HepG2 (cell line): Measurements from ENCODE around the gene HP1BP3. TPM values are rescaled to one million over a fixed set of nuclear protein-coding genes. Genes with fewer than 3 reads are reported as not detected.

Source experiments
- ATAC-seq: fragments of 200-7000 bp; cut with Tn5 transposase; 3 replicates; pipeline ENCODE4 v1.9.1; 2020; ENCODE audit warnings: mild to moderate bottlenecking, moderate library complexity
- BruUV-seq: library from RNA; stranded (reverse); fragments of 400-500 nt; replicated peaks from 2 replicates; lab custom pipeline; 2021; lab: Mats Ljungman, UMichigan
- CTCF ChIA-PET: fragments of 300-600 bp; formaldehyde crosslinking; extraction: SDS; loops from one replicate; lab custom pipeline; 2021; ENCODE audit warnings: low total read pairs, inconsistent platforms, low intra/inter-chr PET ratio; lab: Yijun Ruan, JAX
- POLR2A ChIA-PET: fragments of 350-600 bp; sonication (Branson Sonifier 250); formaldehyde crosslinking; loops from one replicate; lab custom pipeline; 2020; ENCODE audit warnings: antibody characterized with exemption, inconsistent platforms; lab: Yijun Ruan, JAX
- DNase-seq: peaks from one replicate; pipeline ENCODE4 v3.0.0-alpha.2; 2015; ENCODE audit warnings: low spot score
- FAIRE-seq: peaks from 3 replicates; lab custom pipeline; 2011; peaks lifted over from hg19 to GRCh38; lab: Jason Lieb, UNC
- H2AFZ ChIP-seq: one replicate; pipeline ENCODE4 v1.6.1; 2011; ENCODE audit warnings: low read length, inconsistent platforms
- H3K27ac ChIP-seq: fragments of 300-600 bp; 3 replicates; pipeline ENCODE4 v1.8.0; 2011; ENCODE audit warnings: mixed run types, mild to moderate bottlenecking, mixed read lengths, low read length, inconsistent platforms; ENCODE audit not compliant: insufficient read depth; ENCODE audit errors: extremely low read length
- H3K27me3 ChIP-seq, 2 experiments: fragments of 200-600 bp in 1 of 2; 2 replicates in 1 of 2; 3 replicates in 1 of 2; pipeline versions ENCODE4 v1.6.0 to v1.8.0; 2011; ENCODE audit warnings: low read length in 2 of 2, mild to moderate bottlenecking in 2 of 2, moderate library complexity in 2 of 2, inconsistent platforms in 1 of 2; ENCODE audit not compliant: insufficient read depth in 2 of 2, control insufficient read depth in 1 of 2
- H3K36me3 ChIP-seq, 2 experiments: fragments of 200-600 bp in 1 of 2; replicated peaks in 1 of 2; 2 replicates in 1 of 2; 3 replicates in 1 of 2; pipeline versions ENCODE4 v1.5.1 to v1.8.0; 2011; ENCODE audit warnings: low read length in 2 of 2, inconsistent platforms in 1 of 2; ENCODE audit not compliant: insufficient read depth in 2 of 2, control insufficient read depth in 1 of 2
- H3K4me1 ChIP-seq: 2 replicates; pipeline ENCODE4 v1.5.1; 2012; ENCODE audit warnings: low read length, inconsistent platforms; ENCODE audit not compliant: insufficient read depth
- H3K4me2 ChIP-seq: 2 replicates; pipeline ENCODE4 v1.6.0; 2011; ENCODE audit warnings: low read depth, low read length, inconsistent platforms
- H3K4me3 ChIP-seq, 3 experiments: fragments of 200-600 bp in 1 of 3; sonication (generic), shearing (Covaris generic) in 1 of 3; replicated peaks in 1 of 3; 2 replicates each; pipeline ENCODE4 v1.5.1; 2011 to 2016; ENCODE audit warnings: low read length in 3 of 3, inconsistent platforms in 2 of 3, low read depth in 2 of 3, mild to moderate bottlenecking in 2 of 3, control low read depth in 1 of 3, mixed read lengths in 1 of 3; ENCODE audit not compliant: insufficient read depth in 1 of 3
- H3K79me2 ChIP-seq: one replicate; pipeline ENCODE4 v1.6.1; 2011; ENCODE audit warnings: low read length, inconsistent platforms; ENCODE audit not compliant: insufficient read depth
- H3K9ac ChIP-seq: 2 replicates; pipeline ENCODE4 v1.6.0; 2011; ENCODE audit warnings: mild to moderate bottlenecking, low read depth, low read length, inconsistent platforms; ENCODE audit not compliant: insufficient read depth
- H3K9me3 ChIP-seq: 2 replicates; pipeline ENCODE4 v1.5.1; 2012; ENCODE audit warnings: mild to moderate bottlenecking, low read length
- H4K20me1 ChIP-seq: 2 replicates; pipeline ENCODE4 v1.6.0; 2011; ENCODE audit warnings: inconsistent platforms, mild to moderate bottlenecking, low read length, moderate library complexity; ENCODE audit not compliant: insufficient read depth
- PRDM10 ChIP-seq: sonication (generic); formaldehyde crosslinking; IDR thresholded peaks from 2 replicates; pipeline ENCODE4 v1.4.0; 2020; ENCODE audit warnings: low read depth, missing genetic modification reagents
- SMAD9 ChIP-seq: sonication (generic); formaldehyde crosslinking; IDR thresholded peaks from 2 replicates; pipeline ENCODE4 v1.5.1; 2020; ENCODE audit warnings: mild to moderate bottlenecking, missing genetic modification reagents
- ZNF768 ChIP-seq: sonication (generic); formaldehyde crosslinking; IDR thresholded peaks from 2 replicates; pipeline ENCODE4 v1.4.0; 2020; ENCODE audit warnings: missing genetic modification reagents
- ZNF878 ChIP-seq: sonication (generic); formaldehyde crosslinking; IDR thresholded peaks from 2 replicates; pipeline ENCODE4 v1.8.1; 2023; ENCODE audit warnings: mild to moderate bottlenecking, missing genetic modification reagents, moderate library complexity
- WGBS: methylation state at CpG from one replicate; pipeline ENCODE4 v1.1.6; 2017; ENCODE audit warnings: low lambda C conversion rate; 5-methylcytosine and 5-hydroxymethylcytosine counted together
- in situ Hi-C: cut with HindIII; loops from 2 replicates; pipeline ENCODE4 v1.10.0; 2017; ENCODE audit warnings: low pct_unique_long_range_greater_than_20kb; ENCODE audit not compliant: extremely low pct_ligation_motif_present
- intact Hi-C: fragments of 100-400 bp; cut with micrococcal nuclease; formaldehyde crosslinking; loops from one replicate; pipeline ENCODE4 v1.10.0; 2022; ENCODE audit not compliant: unreplicated experiment
- polyA plus RNA-seq, 8 experiments: library from polyadenylated mRNA; depleted of rRNA in 3 of 8; stranded (reverse) in 7 of 8; unstranded in 1 of 8; fragments of >200 nt; fragmentation: Illumina TruSeq in 4 of 8; extraction: Trizol in 4 of 8; gene quantifications; 2 replicates each; pipeline versions ENCODE4 v1.2.1 to v1.2.3, GENCODE V29; 2011 to 2016; ENCODE audit warnings: low read depth in 4 of 8, missing spikeins in 1 of 8, mixed read lengths in 1 of 8; ENCODE audit not compliant: insufficient read depth in 1 of 8
- total RNA-seq, 5 experiments: library from RNA; depleted of rRNA; stranded (reverse); fragments of >200 nt; fragmentation: Illumina TruSeq; extraction: Trizol; gene quantifications; 2 replicates each; pipeline ENCODE4 v1.2.3, GENCODE V29; 2016; ENCODE audit warnings: low read depth in 1 of 5

HP1BP3 gene
- total and polyA plus RNA-seq, 2 of the 13 experiments (the other 11 are each of a cell fraction or from before 2014, with no cell fraction given) = 98.5 to 137 TPM

- ChIA-PET POLR2A (interaction anchor here (1.3 kb wide), 1 partner anchor 28 kb away, joined by 3 read pairs; no protein-coding TSS in a partner anchor), CTCF (no interaction called here)
- 86% methylated on average over 5 of the region's 17 CpGs for WGBS
- H3K27ac ChIP-seq = no peak overlapping the region
- H3K4me2 ChIP-seq = no peak overlapping the region
- no TSS peak for BruUV-seq
- intact Hi-C loops = no loop called here
- H3K27me3 ChIP-seq = peaks cover 3 to 4% of the 10 kb centered on the region in 2 experiments; a peak in 2 of 5 replicates
- FAIRE-seq (no peak), DNase-seq (no peak), ATAC-seq (no peak)
- H3K79me2 ChIP-seq = no peaks in the 10 kb centered on the region
- H3K4me1 ChIP-seq = peaks cover 16% of the 10 kb centered on the region
- H3K36me3 ChIP-seq = no peaks in the 10 kb centered on the region
- H4K20me1 ChIP-seq = no peaks in the 10 kb centered on the region
- H3K4me3 ChIP-seq = no peak overlapping the region
- no peak overlapping the region for H2AFZ ChIP-seq
- no peak overlapping the region for H3K9ac ChIP-seq
- no peaks in the 10 kb centered on the region for H3K9me3 ChIP-seq
- peak; percentile 91 for TF ChIP-seq ZNF768 (CRISPR knock-in tag)
- TF ChIP-seq PRDM10 (CRISPR knock-in tag) = no peak
- no peak for TF ChIP-seq SMAD9 (CRISPR knock-in tag)
- no peak for TF ChIP-seq ZNF878 (CRISPR knock-in tag)
- in situ Hi-C loops = no loop called here
These were observed 62.5 kb downstream of the HP1BP3 start for GRCh38 chr1:20724364-20725188.
